AG09309 (cell line): ENCODE measurements around the gene SNX13.

ENCODE experiments used
- DNase-seq: peaks from one replicate; pipeline ENCODE4 v3.0.0-alpha.2; 2010; ENCODE audit warnings: low read depth
- H3K4me3 ChIP-seq: 2 replicates; pipeline ENCODE4 v1.5.1; 2011; ENCODE audit warnings: mild to moderate bottlenecking, low read depth, low read length, moderate library complexity; ENCODE audit not compliant: control insufficient read depth
- CTCF ChIP-seq: IDR thresholded peaks from 2 replicates; pipeline ENCODE4 v1.5.1; 2011; ENCODE audit warnings: mild to moderate bottlenecking, low read depth, low read length, inconsistent platforms; ENCODE audit not compliant: insufficient read depth, control insufficient read depth; ENCODE audit errors: missing control alignments

SNX13 gene

GRCh38 chr7:17900464-17900863 is 39.8 kb downstream of the SNX13 start:
- no peak overlapping the region for H3K4me3 ChIP-seq
- DNase-seq, result no peak
- TF ChIP-seq CTCF, result no peak

- TF ChIP-seq CTCF, result no peak
- H3K4me3 ChIP-seq, result no peak overlapping the region
- DNase-seq, result no peak
These were observed 42.2 kb downstream of the SNX13 start for GRCh38 chr7:17898111-17898510.

GRCh38 chr7:17887286-17887685 is 53.0 kb downstream of the SNX13 start:
- no peak for TF ChIP-seq CTCF
- no peak overlapping the region for H3K4me3 ChIP-seq
- no peak for DNase-seq

- no peak for DNase-seq
- H3K4me3 ChIP-seq, result no peak overlapping the region
- TF ChIP-seq CTCF, result no peak
These were observed 57.6 kb downstream of the SNX13 start for GRCh38 chr7:17882685-17883084.

GRCh38 chr7:17879075-17879661 is 61.1 kb downstream of the SNX13 start:
- no peak overlapping the region for H3K4me3 ChIP-seq
- TF ChIP-seq CTCF, result no peak
- no peak for DNase-seq

GRCh38 chr7:17878627-17879026 is 61.7 kb downstream of the SNX13 start:
- TF ChIP-seq CTCF, result no peak
- no peak for DNase-seq
- H3K4me3 ChIP-seq, result no peak overlapping the region
